ENCODE results near the gene STAT5A.

DNA sequence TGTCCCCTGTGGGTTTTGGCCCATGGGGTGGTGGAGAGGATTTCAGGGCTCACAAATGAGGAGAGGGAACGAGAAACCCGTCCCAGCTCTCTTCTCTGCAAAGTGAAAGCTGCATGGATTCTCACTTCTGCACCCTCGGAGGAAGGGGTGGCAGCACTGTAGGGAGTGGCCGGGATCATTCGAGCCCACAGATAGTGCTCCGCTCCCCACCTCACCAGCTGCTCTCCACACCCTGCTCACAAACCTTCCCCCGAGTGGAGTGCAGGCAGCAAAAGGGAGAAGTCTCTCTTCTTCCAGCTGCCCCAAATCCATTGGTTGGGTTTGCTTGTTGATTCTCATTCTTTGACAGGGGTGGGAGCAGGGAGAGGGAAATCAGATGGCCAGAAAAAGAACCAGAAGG, 20.1 kb downstream of the STAT5A start:
- TF ChIP-seq POLR2AphosphoS5 (IDR thresholded peaks at IDR 0.05; ENCODE audit: low read depth) (no peak), GABPA (IDR thresholded peaks at IDR 0.05; ENCODE audit: low read depth) (no peak)
- TF ChIP-seq, protein P1, sequence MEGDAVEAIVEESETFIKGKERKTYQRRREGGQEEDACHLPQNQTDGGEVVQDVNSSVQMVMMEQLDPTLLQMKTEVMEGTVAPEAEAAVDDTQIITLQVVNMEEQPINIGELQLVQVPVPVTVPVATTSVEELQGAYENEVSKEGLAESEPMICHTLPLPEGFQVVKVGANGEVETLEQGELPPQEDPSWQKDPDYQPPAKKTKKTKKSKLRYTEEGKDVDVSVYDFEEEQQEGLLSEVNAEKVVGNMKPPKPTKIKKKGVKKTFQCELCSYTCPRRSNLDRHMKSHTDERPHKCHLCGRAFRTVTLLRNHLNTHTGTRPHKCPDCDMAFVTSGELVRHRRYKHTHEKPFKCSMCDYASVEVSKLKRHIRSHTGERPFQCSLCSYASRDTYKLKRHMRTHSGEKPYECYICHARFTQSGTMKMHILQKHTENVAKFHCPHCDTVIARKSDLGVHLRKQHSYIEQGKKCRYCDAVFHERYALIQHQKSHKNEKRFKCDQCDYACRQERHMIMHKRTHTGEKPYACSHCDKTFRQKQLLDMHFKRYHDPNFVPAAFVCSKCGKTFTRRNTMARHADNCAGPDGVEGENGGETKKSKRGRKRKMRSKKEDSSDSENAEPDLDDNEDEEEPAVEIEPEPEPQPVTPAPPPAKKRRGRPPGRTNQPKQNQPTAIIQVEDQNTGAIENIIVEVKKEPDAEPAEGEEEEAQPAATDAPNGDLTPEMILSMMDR (IDR thresholded peaks at IDR 0.05; ENCODE audit: insufficient read depth, low read length) = no peak
